Measurements from ENCODE around the gene TEX13A. TPM values are rescaled to one million over a fixed set of nuclear protein-coding genes. Genes with fewer than 3 reads are reported as not detected.

The TEX13A gene, protein sequence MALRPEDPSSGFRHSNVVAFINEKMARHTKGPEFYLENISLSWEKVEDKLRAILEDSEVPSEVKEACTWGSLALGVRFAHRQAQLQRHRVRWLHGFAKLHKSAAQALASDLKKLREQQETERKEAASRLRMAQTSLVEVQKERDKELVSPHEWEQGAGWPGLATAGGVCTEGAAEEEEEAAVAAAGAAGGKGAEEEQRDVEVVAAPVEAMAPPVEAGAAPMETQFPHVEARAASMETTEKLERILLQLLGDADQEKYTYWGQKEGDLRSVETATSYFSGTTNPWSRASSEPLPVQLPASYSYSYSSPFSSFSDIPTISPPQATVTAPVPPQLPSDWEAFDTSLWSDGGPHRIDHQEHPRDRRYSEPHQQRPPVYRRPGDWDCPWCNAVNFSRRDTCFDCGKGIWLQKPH
- not detected in 5 replicates for total RNA-seq (2022; extraction: Qiagen RNA extraction)

DNA sequence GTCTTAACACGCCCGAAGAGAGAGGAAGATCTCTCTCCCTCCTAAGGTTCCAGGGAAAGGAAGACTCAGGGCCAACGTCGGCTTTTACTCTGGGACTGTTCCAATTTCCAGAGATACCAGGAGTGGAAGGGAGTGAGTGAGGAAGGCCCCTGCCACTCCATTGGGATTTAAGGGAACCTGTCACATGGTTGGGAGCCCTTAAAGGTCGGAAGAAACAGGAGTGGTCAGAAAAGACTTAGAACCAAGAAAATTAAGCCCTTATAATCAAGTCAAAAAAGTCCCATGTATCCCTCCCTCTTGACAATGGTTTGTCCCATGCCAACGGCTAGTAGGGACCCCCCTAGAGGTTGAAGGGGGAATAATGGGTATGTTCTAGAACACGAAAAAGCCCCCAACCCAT, at the start of gene TEX13A:
TEX13A (minus strand) TSS at position 59 of the 400 bp plus-strand sequence. CDS start 297 bp downstream, outside the sequence.

All from A549 treated with Mapracorat at 1 μM for 4 hours (cell line).